Fibroblast of pulmonary artery (primary cell): ENCODE results near the gene UCP3.
A peak's percentile ranks its signal among the peaks of the same experiment; 100 is the strongest.

Experiments
- DNase-seq: peaks from one replicate; pipeline ENCODE4 v3.0.0-alpha.2; 2010; ENCODE audit warnings: low read depth
- H3K4me3 ChIP-seq: replicated peaks from 2 replicates; pipeline ENCODE4 v1.5.1; 2011; ENCODE audit warnings: low read depth, mild to moderate bottlenecking, control low read depth, low read length, moderate library complexity
- TF ChIP-seq, protein P1 (sequence below): IDR thresholded peaks from 2 replicates; pipeline ENCODE4 v1.5.1; 2011; ENCODE audit warnings: mild to moderate bottlenecking, control low read depth, low read length, inconsistent platforms; ENCODE audit errors: missing control alignments

Gene UCP3

DNA sequence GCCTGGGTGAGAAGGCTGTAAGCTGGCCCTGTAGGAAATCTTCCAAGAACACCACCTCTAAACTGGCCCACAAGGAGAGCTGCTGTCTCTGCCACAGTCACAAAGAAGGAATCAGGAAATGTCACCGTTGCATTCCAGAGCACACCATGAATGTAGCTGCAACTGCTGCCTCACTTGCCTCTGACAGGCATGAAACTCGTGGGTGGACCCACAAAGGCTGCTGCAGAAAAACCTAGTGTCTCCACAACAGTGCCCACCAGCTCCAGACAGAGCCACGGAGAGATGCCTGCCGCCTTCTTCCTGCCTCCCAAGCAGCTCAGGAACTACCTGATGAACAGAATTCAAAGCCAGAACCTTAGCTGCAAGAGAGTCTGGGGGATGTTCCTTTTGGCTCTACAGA is 47.6 kb downstream of the UCP3 start:
- H3K4me3 ChIP-seq = no peak overlapping the region
- TF ChIP-seq, protein P1, sequence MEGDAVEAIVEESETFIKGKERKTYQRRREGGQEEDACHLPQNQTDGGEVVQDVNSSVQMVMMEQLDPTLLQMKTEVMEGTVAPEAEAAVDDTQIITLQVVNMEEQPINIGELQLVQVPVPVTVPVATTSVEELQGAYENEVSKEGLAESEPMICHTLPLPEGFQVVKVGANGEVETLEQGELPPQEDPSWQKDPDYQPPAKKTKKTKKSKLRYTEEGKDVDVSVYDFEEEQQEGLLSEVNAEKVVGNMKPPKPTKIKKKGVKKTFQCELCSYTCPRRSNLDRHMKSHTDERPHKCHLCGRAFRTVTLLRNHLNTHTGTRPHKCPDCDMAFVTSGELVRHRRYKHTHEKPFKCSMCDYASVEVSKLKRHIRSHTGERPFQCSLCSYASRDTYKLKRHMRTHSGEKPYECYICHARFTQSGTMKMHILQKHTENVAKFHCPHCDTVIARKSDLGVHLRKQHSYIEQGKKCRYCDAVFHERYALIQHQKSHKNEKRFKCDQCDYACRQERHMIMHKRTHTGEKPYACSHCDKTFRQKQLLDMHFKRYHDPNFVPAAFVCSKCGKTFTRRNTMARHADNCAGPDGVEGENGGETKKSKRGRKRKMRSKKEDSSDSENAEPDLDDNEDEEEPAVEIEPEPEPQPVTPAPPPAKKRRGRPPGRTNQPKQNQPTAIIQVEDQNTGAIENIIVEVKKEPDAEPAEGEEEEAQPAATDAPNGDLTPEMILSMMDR = no peak
- DNase-seq = no peak

DNA sequence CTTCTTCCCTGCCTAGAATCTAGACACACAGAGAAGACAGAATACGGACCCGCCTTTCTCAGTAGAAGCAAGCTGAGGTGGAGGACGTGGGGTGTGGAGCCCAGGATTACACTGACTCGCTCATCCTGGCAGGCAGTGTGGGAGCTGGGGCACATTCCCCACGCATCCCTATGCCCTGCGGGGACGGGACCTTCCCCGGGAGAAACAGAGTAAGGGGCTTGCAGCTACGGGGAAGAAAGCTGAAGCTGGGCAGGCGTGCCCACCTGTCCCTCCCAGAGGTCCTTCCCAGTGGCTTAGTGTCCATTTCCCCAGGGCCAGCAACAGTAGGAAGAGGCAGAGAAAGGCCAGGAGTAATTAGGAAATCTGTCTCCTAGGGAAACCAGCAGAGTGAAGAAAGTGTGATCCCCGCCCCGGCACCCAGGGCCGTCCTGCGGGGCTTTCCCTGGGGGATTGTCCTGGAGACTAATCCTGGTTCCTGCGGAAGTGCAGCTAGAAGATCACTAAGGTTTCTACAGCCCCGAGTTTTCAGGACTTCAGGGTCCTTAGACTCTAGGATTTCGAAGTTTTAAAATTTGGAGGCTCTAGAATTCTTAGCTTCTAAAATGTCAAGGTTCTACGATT is 50.3 kb downstream of the UCP3 start:
- TF ChIP-seq, protein P1 = no peak
- no peak for DNase-seq
- H3K4me3 ChIP-seq = no peak overlapping the region

DNA sequence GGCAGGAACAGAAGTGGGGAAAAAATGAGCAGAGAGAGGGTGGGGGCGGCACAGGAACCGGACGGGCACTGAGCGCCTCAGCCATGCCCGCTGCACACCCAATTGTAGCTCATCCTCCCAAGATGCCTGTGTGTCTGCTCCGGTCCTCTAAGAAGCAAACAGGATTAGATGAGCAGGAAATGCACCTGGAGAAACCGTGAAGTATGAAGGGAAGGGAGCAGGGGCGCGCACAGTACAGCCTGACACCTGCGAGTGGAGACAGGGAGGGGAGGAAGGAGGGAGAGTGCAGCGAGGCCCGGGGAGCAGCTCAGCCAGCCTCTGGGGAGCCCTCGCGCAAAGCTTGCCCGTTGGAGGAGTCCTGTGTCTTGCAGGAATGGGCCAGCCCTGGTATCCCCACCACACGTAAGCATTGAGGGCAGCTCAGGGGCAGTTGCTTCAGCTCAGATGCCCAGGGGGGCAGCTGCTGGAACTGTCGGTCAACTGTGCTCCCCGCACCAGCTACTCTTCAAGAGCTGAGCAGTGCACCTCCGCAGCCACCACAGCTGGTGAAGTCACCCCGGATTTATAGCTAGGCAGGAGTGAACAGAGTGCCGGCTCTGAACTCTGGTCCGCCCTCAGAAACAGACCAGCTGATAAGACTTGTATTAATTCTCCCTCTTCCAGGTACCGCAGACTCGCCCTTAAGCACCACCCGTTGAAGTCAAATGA is 51.1 kb downstream of the UCP3 start:
- TF ChIP-seq, protein P1 = no peak
- H3K4me3 ChIP-seq = no peak overlapping the region
- DNase-seq = no peak

DNA sequence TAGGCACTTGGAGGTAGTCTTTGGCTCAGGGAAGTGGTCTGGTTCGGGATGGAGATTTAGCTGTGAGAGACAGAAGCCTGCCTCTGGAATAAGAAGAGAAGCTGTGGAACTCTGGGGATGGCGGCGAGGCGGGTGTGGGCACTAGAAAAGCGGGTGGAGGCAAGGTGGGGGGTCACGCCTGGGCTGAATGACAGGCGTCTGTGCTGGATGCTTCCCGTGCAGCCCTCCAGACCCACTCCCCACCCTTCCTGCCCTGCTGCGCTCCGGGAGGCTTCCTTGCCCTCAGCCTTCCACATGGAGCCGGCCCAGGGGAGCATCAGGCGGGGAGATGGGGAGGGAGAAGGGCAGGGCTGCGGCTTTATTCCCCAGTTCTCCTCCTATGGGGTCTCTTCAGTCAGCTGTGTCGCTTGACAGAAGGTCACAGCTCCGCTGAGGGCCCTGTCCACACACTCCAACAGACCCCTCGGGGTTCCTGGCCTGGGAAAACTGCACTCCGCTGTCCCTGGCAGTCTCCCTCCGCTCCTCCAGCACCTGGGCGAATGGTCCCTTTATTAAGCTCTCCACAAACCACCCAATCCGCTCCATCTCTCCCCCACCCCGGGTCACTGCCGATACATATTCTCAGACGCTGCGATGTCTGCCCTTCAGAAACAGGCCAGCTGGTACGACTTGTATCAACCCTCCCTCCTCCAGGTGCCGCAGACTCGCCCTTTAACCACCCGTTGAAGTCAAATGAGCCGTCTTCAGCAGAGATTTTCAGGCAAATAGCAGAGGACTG is 51.8 kb downstream of the UCP3 start:
- H3K4me3 ChIP-seq = no peak overlapping the region
- TF ChIP-seq, protein P1 = no peak
- no peak for DNase-seq

DNA sequence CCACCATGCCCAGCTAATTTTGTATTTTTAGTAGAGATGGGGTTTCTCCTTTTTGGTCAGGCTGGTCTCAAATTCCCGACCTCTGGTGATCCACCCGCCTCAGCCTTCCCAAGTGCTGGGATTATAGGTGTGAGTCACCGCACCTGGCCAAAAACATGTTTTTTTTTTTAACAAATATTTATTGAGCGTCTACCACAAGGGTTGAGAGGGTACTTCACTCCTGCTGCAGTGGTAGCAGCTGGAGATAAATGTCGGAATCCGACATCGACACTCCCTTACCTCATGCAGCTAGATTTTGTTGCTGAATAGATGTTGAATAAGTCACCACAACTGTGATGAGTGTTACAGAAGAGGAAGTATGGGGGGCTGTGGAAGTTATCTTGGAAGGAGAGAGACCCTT is 57.1 kb downstream of the UCP3 start:
- no peak overlapping the region for H3K4me3 ChIP-seq
- DNase-seq = no peak
- TF ChIP-seq, protein P1 = no peak

DNA sequence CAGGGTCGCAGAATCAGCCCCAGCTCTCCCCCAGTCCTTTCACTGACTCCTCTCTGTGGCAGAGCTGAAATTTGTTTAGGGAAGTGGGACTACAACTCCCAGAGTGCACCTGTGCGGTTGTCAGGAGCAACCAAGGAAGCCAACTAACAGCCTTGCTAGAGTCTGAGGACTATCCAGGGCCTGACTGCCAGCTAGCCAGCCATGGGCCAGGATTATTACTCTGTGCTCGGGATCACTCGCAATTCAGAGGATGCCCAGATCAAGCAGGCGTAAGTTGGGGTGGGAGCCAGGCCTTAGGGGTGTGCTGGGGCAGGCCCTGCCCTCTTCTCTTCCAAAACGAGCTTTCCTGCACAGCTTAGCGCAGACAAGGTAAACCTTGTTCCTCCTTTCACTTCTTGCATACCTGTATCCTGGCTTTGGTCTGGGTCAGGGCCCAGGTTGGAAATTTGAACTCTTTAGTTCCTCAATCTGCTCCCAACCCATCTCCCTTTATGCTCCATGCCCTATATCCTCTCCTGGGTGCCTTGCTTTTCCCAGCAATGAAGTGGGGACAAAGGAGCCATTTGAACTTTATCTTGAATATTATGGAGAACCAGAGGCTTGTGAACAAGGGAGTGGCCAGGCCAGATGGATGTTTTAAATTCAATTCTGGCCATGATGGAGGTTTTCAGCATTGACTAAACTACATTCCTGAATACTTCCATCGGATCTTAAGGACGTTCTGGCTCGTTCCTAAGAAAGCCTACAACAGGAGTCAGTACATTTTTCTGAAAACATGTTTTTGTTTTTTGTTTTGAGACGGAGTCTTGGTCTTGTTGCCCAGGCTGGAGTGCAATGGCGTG is 57.8 kb downstream of the UCP3 start, which contains the start of gene DNAJB13:
Gene DNAJB13, plus strand, starts transcription at position 158 of the 842 bp plus-strand sequence. Its CDS starts 44 bp downstream, at position 202.
- no peak within 1 kb of the TSS for H3K4me3 ChIP-seq
- DNase-seq = peak; percentile 58
- TF ChIP-seq, protein P1 = no peak
